ENCODE results near the gene HCRTR1. TPM values are rescaled to one million over a fixed set of nuclear protein-coding genes. Genes with fewer than 3 reads are reported as not detected.

HCRTR1 gene
- not detected for total RNA-seq

GRCh38 chr1:31617218-31617915 is at the start of gene HCRTR1:
Gene HCRTR1, plus strand, starts transcription at chr1:31617689. Its CDS starts 1,504 bp downstream, at chr1:31619193.
- Histone ChIP-seq H3K9me3 (ENCODE audit: low read depth, low read length) (no peaks in the 10 kb centered on the region), H3K27me3 (ENCODE audit: insufficient read depth, low read length) (peaks cover 21% of the 10 kb centered on the region), H3K4me3 (ENCODE audit: low read length) (no peak within 1 kb of the TSS)

GRCh38 chr1:31567956-31568570 is 49.4 kb upstream of the HCRTR1 start:
- Histone ChIP-seq H3K27me3 (ENCODE audit: insufficient read depth, low read length) (no peaks in the 10 kb centered on the region), H3K4me1 (ENCODE audit: insufficient read depth, low read length) (no peaks in the 10 kb centered on the region), H3K9me3 (ENCODE audit: low read depth, low read length) (no peaks in the 10 kb centered on the region), H3K4me3 (ENCODE audit: low read length) (no peak overlapping the region)

More at GRCh38 chr1:31617218-31617915, at the start of gene HCRTR1:
- H3K4me1 ChIP-seq (ENCODE audit: insufficient read depth, low read length): peaks cover 5% of the 10 kb centered on the region

GRCh38 chr1:31568895-31569595 is 48.4 kb upstream of the HCRTR1 start:
- H3K9me3 ChIP-seq (ENCODE audit: low read depth, low read length): no peaks in the 10 kb centered on the region
- H3K27me3 ChIP-seq (ENCODE audit: insufficient read depth, low read length): no peaks in the 10 kb centered on the region
- H3K4me3 ChIP-seq (ENCODE audit: low read length): no peak overlapping the region
- no peaks in the 10 kb centered on the region for H3K4me1 ChIP-seq (ENCODE audit: insufficient read depth, low read length)

GRCh38 chr1:31569596-31570173 is 47.8 kb upstream of the HCRTR1 start:
- H3K27me3 ChIP-seq (ENCODE audit: insufficient read depth, low read length): no peaks in the 10 kb centered on the region
- H3K9me3 ChIP-seq (ENCODE audit: low read depth, low read length): no peaks in the 10 kb centered on the region
- no peak overlapping the region for H3K4me3 ChIP-seq (ENCODE audit: low read length)
- no peaks in the 10 kb centered on the region for H3K4me1 ChIP-seq (ENCODE audit: insufficient read depth, low read length)

- no peaks in the 10 kb centered on the region for H3K27me3 ChIP-seq (ENCODE audit: insufficient read depth, low read length)
- H3K4me3 ChIP-seq (ENCODE audit: low read length): no peak overlapping the region
- no peaks in the 10 kb centered on the region for H3K4me1 ChIP-seq (ENCODE audit: insufficient read depth, low read length)
- H3K9me3 ChIP-seq (ENCODE audit: low read depth, low read length): no peaks in the 10 kb centered on the region
Observed at GRCh38 chr1:31570228-31570627, 47.3 kb upstream of the HCRTR1 start.

GRCh38 chr1:31570906-31571305 is 46.6 kb upstream of the HCRTR1 start:
- Histone ChIP-seq H3K27me3 (ENCODE audit: insufficient read depth, low read length) (no peaks in the 10 kb centered on the region), H3K9me3 (ENCODE audit: low read depth, low read length) (no peaks in the 10 kb centered on the region), H3K4me3 (ENCODE audit: low read length) (no peak overlapping the region), H3K4me1 (ENCODE audit: insufficient read depth, low read length) (no peaks in the 10 kb centered on the region)

GRCh38 chr1:31571340-31572295 is 45.9 kb upstream of the HCRTR1 start:
- Histone ChIP-seq H3K4me3 (ENCODE audit: low read length) (no peak overlapping the region), H3K27me3 (ENCODE audit: insufficient read depth, low read length) (no peaks in the 10 kb centered on the region), H3K9me3 (ENCODE audit: low read depth, low read length) (no peaks in the 10 kb centered on the region)

GRCh38 chr1:31572323-31573104 is 45.0 kb upstream of the HCRTR1 start:
- Histone ChIP-seq H3K4me3 (ENCODE audit: low read length) (no peak overlapping the region), H3K9me3 (ENCODE audit: low read depth, low read length) (no peaks in the 10 kb centered on the region), H3K4me1 (ENCODE audit: insufficient read depth, low read length) (peaks cover 5% of the 10 kb centered on the region), H3K27me3 (ENCODE audit: insufficient read depth, low read length) (no peaks in the 10 kb centered on the region)

More at GRCh38 chr1:31571340-31572295, 45.9 kb upstream of the HCRTR1 start:
- peaks cover 5% of the 10 kb centered on the region for H3K4me1 ChIP-seq (ENCODE audit: insufficient read depth, low read length)

GRCh38 chr1:31573261-31573660 is 44.2 kb upstream of the HCRTR1 start:
- Histone ChIP-seq H3K27me3 (ENCODE audit: insufficient read depth, low read length) (no peaks in the 10 kb centered on the region), H3K4me3 (ENCODE audit: low read length) (no peak overlapping the region), H3K4me1 (ENCODE audit: insufficient read depth, low read length) (peaks cover 5% of the 10 kb centered on the region), H3K9me3 (ENCODE audit: low read depth, low read length) (no peaks in the 10 kb centered on the region)

GRCh38 chr1:31574749-31575368 is 42.6 kb upstream of the HCRTR1 start:
- Histone ChIP-seq H3K4me3 (ENCODE audit: low read length) (no peak overlapping the region), H3K27me3 (ENCODE audit: insufficient read depth, low read length) (no peaks in the 10 kb centered on the region), H3K4me1 (ENCODE audit: insufficient read depth, low read length) (peaks cover 5% of the 10 kb centered on the region), H3K9me3 (ENCODE audit: low read depth, low read length) (no peaks in the 10 kb centered on the region)

GRCh38 chr1:31575369-31576140 is 41.9 kb upstream of the HCRTR1 start:
- Histone ChIP-seq H3K9me3 (ENCODE audit: low read depth, low read length) (no peaks in the 10 kb centered on the region), H3K4me1 (ENCODE audit: insufficient read depth, low read length) (peaks cover 5% of the 10 kb centered on the region), H3K27me3 (ENCODE audit: insufficient read depth, low read length) (no peaks in the 10 kb centered on the region), H3K4me3 (ENCODE audit: low read length) (no peak overlapping the region)

- no peaks in the 10 kb centered on the region for H3K9me3 ChIP-seq (ENCODE audit: low read depth, low read length)
- H3K27me3 ChIP-seq (ENCODE audit: insufficient read depth, low read length): no peaks in the 10 kb centered on the region
Observed at GRCh38 chr1:31576201-31576669, 41.3 kb upstream of the HCRTR1 start, which contains the start of gene TINAGL1. Gene TINAGL1, plus strand, starts transcription at chr1:31576515. Its CDS starts 634 bp downstream, at chr1:31577149.

More at GRCh38 chr1:31576201-31576669, 41.3 kb upstream of the HCRTR1 start, which contains the start of gene TINAGL1:
- Histone ChIP-seq H3K4me1 (ENCODE audit: insufficient read depth, low read length) (peaks cover 5% of the 10 kb centered on the region), H3K4me3 (ENCODE audit: low read length) (no peak within 1 kb of the TSS)

Measured in mononuclear cell (primary cell).